HG02588 (cell line): Measurements from ENCODE around the gene PIP5K1B.
A peak's percentile ranks its signal among the peaks of the same experiment; 100 is the strongest.

ENCODE experiments used
- ATAC-seq: cut with Tn5 transposase; IDR thresholded peaks from one replicate; pipeline ENCODE4 v1.9.1; 2021; ENCODE audit warnings: mild to moderate bottlenecking, moderate library complexity; ENCODE audit not compliant: unreplicated experiment

Gene PIP5K1B

DNA sequence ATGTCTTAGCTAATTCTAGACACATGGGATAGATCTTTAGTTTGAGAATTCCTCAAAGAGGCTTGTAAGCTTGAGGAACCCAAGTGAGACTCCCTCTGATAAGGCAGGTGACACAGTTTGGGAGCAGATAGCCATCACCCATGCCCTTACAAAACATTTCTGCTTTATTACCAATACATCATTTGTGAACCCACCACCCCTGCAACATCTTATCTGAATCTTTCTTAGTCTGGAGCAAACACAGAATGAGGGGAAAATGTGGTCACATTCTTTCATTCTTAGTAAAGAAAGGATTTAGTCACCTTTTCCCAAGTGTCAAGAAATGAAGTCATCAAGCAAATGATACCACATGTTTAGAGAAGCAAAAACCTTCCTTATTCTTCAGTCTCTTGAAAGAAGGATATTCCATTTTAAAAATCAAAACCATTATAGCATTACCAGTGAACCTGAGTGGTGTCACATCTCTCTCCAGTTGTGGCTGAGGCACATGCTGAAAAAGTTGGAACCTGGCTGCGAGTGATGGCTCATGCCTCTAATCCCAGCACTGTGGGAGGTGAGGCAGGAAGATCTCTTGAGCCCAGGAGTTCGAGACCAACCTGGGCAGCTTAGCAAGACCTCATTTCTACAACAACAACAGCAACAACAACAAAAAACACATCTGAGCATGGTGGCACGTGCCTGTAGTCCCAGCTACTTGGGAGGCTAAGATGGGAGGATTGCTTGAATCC lies 243.0 kb downstream of the PIP5K1B start:
- no peak for ATAC-seq

DNA sequence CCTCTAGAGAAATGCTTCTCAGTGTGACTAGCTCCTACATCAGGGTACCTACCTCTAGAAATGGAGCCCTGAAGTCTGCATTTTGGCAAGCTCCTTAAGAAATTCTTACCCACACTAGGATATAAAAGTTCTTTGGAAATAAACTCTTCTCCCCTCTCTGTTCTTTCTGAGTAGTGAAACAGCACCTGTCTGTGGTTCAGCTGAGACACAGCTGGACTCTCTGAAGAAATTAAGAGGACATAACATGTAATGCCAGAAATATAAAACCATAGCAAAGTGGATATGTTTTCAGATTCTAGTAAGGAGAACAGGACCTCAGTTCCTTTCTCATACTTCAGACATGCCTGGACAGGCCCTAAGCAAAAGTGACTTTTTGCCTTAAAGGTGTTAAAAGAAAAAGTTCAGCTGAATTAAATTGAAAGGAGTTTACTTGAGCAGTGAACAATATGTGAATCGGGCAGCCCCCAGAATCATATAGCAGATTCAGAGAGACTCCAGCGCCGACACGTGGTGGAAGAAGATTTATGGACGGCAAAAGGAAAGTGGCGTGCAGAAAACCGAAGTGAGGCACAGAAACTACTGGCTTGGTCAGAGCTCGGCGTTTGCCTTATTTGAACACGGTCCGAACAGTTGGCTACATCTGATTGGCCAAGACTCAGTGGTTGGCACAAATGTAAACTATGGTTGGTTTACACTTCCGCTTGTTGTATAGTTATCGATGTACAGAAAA lies 244.4 kb downstream of the PIP5K1B start:
- no peak for ATAC-seq

DNA sequence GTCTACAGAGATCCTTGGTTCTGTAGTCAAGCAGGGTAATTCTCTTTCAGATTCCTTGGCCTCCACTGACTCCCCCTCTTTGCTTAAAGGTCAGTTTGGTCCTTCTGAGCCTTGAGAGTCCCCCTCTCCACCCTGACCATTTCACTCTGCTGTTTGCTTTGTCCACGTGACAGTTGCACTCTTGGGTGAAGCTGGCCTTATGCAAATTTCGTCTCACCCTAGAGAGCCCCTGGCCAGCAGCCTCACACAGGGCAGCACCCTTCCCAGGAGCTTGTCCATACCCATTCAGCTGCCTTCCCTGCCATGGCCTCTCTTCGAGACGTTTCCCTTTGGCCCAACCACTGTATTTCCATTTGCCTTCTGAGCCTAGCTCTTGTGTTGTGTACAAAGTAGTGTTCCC lies 245.1 kb downstream of the PIP5K1B start:
- no peak for ATAC-seq

- no peak for ATAC-seq
Measured at GRCh38 chr9:68950689-68951088, 245.6 kb downstream of the PIP5K1B start.

GRCh38 chr9:68951879-68952659 lies 247.0 kb downstream of the PIP5K1B start:
- ATAC-seq = peak; percentile 63

DNA sequence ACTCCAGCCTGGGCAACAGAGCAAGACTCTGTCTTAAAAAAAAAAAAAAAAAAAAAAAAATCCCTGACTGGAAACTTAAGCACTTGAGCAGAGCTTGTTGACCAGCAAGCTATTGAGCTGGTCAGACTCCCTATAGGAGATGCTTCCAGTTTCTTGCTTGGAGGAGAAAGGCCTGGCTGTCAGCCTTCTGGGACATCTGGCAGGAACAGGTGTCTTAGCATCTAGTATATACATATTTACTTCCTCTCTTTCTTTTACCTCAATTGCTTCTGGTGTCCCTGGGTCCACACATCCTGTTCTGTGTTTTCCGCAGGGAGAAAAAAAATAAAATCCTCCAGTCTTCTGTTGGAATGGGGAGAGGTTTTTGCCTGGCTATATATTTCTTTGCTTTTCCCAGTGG lies 248.7 kb downstream of the PIP5K1B start:
- no peak for ATAC-seq

DNA sequence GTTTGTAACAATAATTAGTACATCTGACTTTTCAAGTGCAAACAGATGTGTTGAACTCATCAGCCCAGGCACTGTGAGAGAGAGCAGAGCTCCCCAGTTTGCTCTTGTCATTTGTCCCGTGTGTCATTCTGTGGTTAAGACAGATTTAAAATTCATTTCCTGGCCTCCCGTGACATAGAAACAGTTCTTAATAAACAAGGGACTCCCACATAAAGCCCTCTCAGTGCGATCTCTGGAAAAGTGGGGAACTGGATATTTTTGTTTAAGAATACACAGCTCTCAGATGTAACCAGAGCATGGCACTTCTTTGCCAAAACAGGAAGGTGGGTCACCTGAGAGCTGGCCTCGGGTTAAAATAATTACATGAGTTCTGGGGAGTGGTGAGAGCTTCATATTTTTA lies 250.3 kb downstream of the PIP5K1B start:
- no peak for ATAC-seq

DNA sequence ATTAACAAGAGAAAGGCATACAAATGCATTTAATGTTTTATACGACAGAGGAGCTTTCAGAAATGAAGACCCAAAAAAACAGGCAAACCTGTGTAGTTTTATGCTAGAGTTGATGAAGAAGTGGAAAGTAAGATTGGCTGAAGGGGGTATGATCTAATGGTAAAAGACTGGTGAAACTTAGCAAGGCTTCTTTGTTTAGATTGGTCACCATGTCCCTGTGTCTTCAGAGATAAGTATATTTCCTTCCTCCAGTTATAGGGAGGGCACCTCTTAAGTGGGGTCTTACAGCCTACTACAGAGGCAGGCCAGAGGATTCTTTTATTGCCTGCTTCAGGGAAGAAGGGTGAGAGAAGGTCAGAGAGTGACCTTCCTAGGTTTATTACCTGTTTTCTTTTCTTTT lies 252.4 kb downstream of the PIP5K1B start:
- ATAC-seq = no peak

- no peak for ATAC-seq
Measured at GRCh38 chr9:68961587-68961986, 256.5 kb downstream of the PIP5K1B start.

DNA sequence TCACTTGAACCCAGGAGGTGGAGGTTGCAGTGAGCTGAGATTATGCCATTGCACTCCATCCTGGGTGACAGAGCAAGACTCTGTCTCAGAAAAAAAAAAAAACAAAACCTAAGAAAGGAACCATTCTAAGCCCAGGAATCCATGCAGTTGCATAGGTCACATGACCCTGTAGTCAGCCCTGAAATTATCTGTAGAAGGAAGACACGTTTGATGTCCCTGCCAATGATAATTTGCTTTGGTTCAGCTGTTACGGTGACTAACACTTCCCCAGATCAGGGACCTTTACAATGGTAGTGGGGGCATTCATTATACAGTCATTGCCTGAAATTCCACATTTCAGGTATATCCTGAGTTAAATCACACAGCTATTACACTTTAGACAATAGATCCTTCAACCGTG lies 258.4 kb downstream of the PIP5K1B start:
- ATAC-seq = no peak

DNA sequence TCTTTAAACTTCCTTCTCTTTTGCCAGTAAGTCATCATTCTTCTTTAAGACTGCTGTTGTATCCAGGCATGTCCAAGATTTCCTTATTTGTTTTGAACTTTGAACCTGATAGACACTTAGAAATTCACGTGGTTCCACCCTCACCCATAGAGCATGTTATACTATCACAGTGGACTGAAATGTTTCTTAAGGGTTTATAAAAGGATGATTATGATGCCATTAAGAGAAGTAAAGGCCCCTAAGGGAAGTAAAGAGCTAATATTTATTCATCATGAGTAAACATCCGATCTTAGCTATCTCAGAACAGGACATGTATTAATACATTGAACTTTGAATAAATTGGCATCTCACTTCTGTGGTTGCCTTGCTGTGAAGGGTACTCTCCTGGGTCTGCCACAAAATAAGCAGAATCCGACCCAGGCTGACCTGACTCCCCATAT lies 259.1 kb downstream of the PIP5K1B start:
- ATAC-seq = no peak

GRCh38 chr9:68964765-68965164 lies 259.7 kb downstream of the PIP5K1B start:
- no peak for ATAC-seq

DNA sequence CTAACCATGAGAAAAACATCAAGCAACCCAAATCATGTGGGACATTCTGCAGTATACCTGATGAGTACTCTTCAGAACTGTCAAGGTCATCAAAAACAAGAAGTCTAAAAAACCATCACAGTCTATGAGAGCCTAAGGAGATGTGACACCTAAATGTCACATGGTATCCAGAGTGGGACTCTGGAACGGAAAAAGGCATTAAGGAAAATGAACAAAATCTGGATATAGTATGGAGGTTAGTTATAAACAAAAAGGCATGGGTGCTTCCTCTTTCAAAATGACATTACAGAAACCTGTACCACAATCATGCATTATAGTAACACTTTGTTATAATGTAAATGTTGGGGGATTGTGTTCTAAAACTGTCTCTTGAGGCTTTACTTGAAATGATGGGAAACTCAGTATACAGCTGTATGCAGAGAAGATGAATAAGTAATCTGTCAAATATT lies 261.5 kb downstream of the PIP5K1B start:
- ATAC-seq = peak; percentile 67

GRCh38 chr9:68967800-68968199 lies 262.8 kb downstream of the PIP5K1B start:
- no peak for ATAC-seq

DNA sequence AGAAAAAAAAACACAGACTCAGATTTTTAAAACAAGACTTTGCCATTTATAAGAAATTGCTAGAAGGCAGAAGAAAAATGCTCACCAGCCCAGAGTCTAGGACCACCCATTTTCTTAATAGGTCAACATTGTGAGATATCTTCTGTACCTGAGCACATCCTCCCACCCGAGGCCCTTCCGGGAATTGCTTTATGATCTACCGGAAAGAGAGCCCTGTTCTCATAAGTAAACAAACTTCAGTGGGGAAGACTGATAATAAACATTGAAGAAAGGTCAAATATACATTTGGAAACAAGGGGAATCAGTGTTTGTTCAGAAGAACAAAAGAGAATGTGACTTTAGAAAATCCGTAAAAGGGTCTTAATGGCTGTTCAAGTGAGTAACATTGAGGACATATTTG lies 264.5 kb downstream of the PIP5K1B start:
- no peak for ATAC-seq

DNA sequence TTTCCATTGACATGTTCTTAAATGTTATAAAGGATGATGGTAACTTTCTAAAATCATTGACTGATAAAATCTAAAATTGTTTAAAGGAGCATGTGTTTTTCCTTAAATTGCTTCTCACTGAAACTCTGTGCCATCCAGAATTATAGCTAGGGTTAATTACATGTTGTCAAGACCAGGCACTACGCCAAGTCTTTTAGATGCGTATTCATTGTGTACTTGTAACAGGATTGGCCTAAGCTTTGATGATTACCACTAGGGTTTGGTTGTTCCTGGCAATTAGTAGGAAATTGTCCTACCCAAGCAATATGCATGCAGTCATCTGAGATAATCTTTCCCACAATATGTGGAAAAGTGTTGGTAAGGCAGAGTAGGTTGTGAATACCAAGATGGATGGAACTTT lies 265.1 kb downstream of the PIP5K1B start:
- no peak for ATAC-seq

DNA sequence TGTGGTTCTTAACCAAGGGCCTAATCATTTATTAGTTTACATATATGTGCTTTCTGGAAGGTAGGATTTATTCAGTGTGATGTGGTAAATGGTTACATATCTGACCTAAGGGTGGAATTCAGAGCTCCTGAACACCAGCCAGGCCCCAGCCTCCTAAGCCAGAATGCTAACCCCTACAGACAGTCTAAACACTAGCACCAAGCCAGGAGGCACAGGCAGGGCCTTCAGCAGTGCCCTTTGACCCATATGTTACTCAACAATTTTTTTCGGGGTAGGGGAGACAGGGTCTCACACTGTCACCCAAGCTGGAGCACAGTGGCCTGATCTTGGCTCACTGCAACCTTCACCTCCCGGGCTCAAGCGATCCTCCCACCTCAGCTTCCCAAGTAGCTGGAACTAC lies 268.6 kb downstream of the PIP5K1B start:
- ATAC-seq = no peak

DNA sequence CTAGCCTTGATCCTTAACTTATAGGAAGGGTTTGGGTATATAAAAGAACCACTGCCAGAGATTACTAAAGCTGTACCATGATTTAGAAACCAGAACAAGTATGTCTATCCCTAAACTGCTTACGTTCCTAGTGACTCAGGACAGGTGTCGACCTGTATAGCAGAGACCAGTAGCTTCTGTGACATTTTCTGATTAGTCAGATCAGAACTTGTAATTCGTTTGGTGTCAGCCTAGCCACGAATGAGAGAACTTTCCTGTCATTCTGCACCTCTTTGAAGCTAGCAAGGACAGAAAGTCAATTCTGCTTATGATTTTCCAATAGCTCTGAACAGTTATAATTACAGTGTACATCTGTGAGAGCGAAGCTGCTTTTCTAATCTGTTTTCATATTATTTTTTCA lies 269.4 kb downstream of the PIP5K1B start:
- ATAC-seq = peak; percentile 89

- no peak for ATAC-seq
Measured at GRCh38 chr9:68974901-68975300, 269.9 kb downstream of the PIP5K1B start.

DNA sequence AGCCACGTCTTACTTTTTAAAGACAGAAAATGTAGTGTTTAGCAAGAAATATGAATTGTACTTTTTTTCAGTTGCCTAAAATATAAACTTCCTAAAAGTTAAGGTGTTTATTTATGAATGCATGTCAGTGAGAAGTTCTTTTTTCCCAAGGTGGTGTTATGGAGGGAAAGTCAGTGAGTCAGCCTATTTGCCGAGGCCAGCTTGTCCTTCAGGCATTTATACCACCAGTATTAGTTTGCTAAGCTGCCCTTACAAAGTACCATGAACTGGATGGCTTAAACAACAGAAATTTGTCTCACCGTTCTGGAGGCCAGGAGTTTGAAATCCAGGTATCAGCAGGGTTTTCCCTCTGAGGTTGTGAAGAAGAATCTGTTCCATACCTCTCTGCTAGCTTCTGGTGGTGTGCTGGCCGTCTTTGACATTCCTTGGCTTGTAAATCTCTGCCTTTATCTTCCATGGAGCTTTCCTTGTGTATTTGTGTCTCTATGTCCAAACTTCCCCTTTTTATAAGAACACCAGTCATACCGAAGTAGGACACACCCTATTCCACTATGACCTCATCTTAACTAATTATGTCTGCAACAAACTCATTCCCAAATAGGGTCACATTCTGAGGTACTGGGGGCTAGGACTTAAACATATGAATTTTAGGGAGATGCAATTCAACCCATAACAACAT lies 270.5 kb downstream of the PIP5K1B start:
- no peak for ATAC-seq

DNA sequence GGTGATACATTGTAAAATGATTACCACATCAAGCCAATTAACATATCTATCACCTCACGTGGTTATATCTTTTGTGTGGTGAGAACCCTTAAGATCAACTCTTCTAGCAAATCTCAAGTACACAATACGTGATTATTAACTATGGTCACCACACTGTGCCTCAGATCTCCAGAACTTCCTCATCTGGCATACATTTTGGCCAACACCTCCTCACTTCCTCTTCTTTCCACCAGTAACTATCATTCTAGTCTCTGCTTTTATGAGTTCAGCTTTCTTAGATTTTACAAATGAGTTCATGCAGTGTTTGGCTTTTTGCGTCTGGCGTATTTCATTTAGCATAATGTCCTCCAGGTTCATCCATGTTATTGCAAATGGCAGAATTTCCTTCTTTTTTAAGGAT lies 273.0 kb downstream of the PIP5K1B start:
- ATAC-seq = no peak
